GM18867 (cell line): ENCODE data around the gene NEFH.

ENCODE experiments used
- ATAC-seq: cut with Tn5 transposase; IDR thresholded peaks from one replicate; pipeline ENCODE4 v1.9.1; 2021; ENCODE audit warnings: mild to moderate bottlenecking, moderate library complexity; ENCODE audit not compliant: unreplicated experiment

NEFH gene

DNA sequence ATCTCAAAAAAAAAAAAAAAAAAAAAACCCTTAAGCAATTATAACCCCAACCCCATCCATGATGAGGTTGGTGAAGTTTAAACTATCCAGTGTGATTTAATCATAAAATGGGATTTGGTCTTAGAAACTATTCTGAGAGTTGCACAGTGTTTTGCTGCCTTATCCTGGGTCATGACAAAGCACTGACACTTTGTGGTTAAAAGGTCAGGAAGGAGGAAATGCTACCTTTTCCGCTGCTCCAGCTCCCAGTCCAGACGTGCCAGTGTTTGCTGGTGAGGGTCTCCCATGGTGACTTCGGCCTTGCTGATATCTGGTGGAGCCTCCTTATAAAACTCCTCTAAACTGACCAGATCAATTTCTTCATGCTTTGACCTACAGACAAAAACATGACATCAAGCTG, 59.1 kb downstream of the NEFH start:
- no peak for ATAC-seq
